LNCAP (cell line): Measurements from ENCODE around the gene TMEM208.

Source experiments
- CTCF ChIP-seq: fragments of 450-650 bp; IDR thresholded peaks from 2 replicates; pipeline ENCODE4 v1.5.1; 2017; ENCODE audit warnings: mild to moderate bottlenecking

TMEM208 gene

DNA sequence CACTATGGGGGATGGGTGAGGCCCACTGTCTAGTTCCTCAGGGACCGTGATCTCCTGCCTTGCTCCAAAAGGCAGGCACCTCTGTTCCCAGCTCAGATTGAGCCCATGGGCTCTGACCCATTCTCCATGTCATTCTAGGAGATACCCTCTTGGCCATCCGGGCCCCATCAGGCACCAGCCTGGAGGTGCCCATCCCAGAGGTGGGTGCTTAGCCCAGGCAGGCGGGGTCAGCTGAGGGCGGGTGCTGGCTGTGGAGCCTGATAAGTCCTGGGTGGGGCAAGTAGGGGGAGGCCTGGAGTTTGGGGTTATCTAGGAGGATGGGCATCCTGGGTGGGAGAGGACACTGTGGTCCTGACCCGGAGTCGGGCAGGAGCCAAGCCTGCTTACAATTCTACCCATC, 32.7 kb upstream of the TMEM208 start:
- no peak for TF ChIP-seq CTCF

DNA sequence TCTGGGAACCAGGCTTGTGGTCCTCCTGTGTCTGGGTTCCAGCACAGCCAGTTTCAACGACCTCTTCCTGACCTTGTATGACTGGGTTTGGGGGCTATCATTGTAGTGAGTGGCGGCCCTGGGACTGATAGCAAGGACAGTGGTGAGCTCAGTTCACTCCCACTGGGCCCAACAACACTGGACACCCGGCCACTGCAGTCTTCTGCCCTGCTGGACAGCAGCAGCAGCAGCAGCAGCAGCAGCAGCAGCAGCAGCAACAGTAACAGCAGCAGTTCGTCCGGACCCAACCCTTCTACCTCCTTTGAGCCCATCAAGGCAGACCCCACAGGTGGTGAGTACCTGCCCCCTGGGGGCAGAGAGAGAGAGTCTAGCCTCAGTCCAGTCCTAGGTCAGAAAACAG, 31.3 kb upstream of the TMEM208 start:
- no peak for TF ChIP-seq CTCF

- no peak for TF ChIP-seq CTCF
These were observed 30.0 kb upstream of the TMEM208 start for GRCh38 chr16:67196881-67197280.

DNA sequence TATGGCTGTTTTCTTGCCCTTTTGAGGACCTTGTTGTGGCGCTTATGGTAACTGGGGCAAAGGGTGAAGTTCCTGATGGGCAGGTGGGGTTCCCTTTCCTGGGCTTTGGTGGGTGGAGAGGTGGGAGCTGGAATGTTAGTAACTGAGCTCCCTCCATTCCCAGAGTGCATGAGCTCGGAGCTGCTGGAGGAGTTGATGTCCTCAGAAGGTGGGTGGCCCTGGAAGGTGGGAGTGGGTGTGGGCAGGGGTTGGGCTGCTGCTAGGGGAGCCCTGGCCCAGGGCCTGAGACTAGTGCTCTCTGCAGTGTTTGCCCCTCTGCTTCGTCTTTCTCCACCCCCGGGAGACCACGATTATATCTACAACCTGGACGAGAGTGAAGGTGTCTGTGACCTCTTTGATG, 29.2 kb upstream of the TMEM208 start:
- TF ChIP-seq CTCF, result no peak

GRCh38 chr16:67198238-67198734, 28.6 kb upstream of the TMEM208 start:
- TF ChIP-seq CTCF, result peak; percentile 68

DNA sequence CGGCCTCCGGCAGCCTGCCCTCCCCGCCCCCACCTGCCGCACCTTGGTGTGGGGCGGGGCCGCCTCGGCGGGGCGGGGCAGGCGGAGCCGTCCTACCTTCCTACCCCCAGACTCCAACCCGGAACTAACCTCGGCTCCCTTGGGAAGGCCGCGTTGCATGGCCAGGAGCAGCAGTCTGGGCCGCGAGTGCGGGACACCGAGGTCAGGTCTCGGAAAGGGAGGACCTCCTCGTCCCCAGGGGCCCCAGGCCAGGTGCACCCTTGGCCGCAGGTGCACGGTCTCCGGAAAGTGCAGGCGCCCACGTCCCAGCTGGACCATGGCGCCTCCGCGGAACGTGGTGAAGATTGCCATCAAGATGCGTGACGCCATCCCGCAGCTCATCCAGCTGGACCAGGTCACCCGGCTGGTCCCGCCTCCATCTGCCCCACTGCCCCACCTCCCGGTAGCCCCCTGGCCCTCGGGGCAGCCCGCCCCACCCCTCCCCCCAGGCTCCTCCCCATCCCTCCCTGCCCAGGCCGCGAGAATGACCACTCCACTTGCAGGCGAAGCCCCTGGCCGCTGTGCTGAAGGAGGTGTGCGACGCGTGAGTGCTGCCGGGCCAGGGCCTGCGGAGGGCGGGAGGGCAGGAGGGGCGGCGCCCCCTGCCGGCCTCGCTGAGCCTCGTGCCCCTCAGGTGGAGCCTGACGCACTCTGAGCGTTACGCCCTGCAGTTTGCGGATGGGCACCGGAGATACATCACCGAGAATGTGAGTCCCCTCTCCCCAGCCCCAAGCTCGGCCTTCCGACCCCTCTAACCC, 27.7 kb upstream of the TMEM208 start, which contains the start of gene ELMO3:
ELMO3 (plus strand) TSS at position 121 of the 797 bp plus-strand sequence; CDS start at position 317, 196 bp downstream.
- TF ChIP-seq CTCF, result peak; percentile 72

DNA sequence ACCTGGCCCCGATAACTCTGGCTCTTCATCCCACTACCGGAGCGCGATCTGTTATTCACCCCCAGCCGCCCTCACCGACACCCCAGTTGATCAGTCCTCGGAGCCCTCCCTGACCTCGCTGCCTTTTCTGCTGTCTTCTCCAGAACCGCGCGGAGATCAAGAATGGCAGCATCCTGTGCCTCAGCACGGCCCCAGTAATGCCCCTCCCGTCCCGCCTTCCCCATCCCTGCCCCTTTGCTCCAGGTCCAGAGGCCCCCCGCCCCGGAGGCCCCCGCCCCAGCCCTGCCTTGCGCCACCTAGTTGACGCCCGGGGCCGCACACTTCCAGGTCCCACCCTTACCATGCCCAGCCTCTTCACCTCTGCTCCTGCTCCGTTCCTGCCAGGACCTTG, 27.1 kb upstream of the TMEM208 start:
- TF ChIP-seq CTCF, result no peak; the same call in none of the 2 replicates
